BLaER1 (cell line): ENCODE data around the gene MPDU1.

Source experiments
- H3K27ac ChIP-seq: shearing (Covaris generic); formaldehyde crosslinking; 2 replicates; pipeline ENCODE4 v1.8.1; 2022
- H3K27me3 ChIP-seq: shearing (Covaris generic); formaldehyde crosslinking; 2 replicates; pipeline ENCODE4 v1.8.1; 2022
- H3K36me3 ChIP-seq: shearing (Covaris generic); formaldehyde crosslinking; 2 replicates; pipeline ENCODE4 v1.8.1; 2022
- H3K4me1 ChIP-seq: shearing (Covaris generic); formaldehyde crosslinking; 2 replicates; pipeline ENCODE4 v1.8.1; 2022
- H3K4me2 ChIP-seq: shearing (Covaris generic); formaldehyde crosslinking; 2 replicates; pipeline ENCODE4 v1.8.1; 2022
- H3K4me3 ChIP-seq: shearing (Covaris generic); formaldehyde crosslinking; 2 replicates; pipeline ENCODE4 v1.8.1; 2022
- H3K9ac ChIP-seq: shearing (Covaris generic); formaldehyde crosslinking; 2 replicates; pipeline ENCODE4 v1.8.1; 2022
- H3K9me3 ChIP-seq: shearing (Covaris generic); formaldehyde crosslinking; 2 replicates; pipeline ENCODE4 v1.8.1; 2022
- H4K20me1 ChIP-seq: shearing (Covaris generic); formaldehyde crosslinking; 2 replicates; pipeline ENCODE4 v1.8.1; 2022
- Cebpa-rat ChIP-seq: shearing (Covaris generic); IDR thresholded peaks from 2 replicates; pipeline ENCODE4 v1.8.1; 2022

Gene MPDU1

DNA sequence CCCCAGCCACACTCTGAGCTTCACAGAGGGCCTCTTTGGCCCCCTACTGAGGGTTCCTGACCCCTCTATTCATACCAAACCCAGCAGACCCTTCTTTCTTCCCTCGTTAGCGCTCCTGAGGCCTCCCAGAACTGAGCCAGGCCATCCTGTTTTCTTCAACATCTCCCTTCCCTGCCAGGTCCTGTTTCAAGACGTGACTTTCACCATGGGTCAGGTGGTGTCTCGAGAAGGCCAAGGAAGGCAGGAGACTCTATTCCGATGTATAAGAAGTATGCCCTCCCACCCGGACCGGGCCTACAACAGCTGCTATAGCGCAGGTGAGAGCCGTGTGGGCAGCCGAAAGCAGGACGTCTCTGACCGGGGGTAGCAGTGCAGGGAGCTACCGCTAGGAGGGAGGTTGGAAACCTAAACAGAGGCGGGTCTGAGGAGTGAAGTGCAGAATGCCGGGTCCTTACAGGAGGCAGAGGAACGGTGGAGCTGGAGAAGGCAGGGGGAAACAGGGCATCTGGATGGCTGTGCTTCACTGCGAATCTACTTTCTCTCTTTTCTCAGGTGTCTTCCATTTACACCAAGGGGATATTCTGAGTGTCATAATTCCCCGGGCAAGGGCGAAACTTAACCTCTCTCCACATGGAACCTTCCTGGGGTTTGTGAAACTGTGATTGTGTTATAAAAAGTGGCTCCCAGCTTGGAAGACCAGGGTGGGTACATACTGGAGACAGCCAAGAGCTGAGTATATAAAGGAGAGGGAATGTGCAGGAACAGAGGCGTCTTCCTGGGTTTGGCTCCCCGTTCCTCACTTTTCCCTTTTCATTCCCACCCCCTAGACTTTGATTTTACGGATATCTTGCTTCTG is 23.3 kb upstream of the MPDU1 start:
- TF ChIP-seq Cebpa-rat = no peak
- no peaks in the 10 kb centered on the region for H3K9me3 ChIP-seq
- H3K27ac ChIP-seq = peak overlapping the region; percentile 94
- H3K27me3 ChIP-seq = no peaks in the 10 kb centered on the region
- H3K9ac ChIP-seq = peak overlapping the region; percentile 96
- H3K36me3 ChIP-seq = peaks cover 24% of the 10 kb centered on the region
- peaks cover 26% of the 10 kb centered on the region for H4K20me1 ChIP-seq
- H3K4me1 ChIP-seq = peaks cover 62% of the 10 kb centered on the region
- H3K4me3 ChIP-seq = peak overlapping the region; percentile 94
- H3K4me2 ChIP-seq = peak overlapping the region; percentile 100

- no peak for TF ChIP-seq Cebpa-rat
Measured at GRCh38 chr17:7561028-7561575, 22.6 kb upstream of the MPDU1 start.

GRCh38 chr17:7561589-7562207 is 22.0 kb upstream of the MPDU1 start, which contains the start of gene SENP3:
TSS of gene SENP3 (plus strand) at chr17:7561919. CDS start at chr17:7563077, 1,158 bp downstream.
- TF ChIP-seq Cebpa-rat = no peak
- Histone ChIP-seq H3K4me2 (peak within 1 kb of the TSS; percentile 100), H3K27me3 (no peaks in the 10 kb centered on the region), H4K20me1 (peaks cover 27% of the 10 kb centered on the region), H3K27ac (peak within 1 kb of the TSS; percentile 94), H3K9ac (peak within 1 kb of the TSS; percentile 96), H3K9me3 (no peaks in the 10 kb centered on the region), H3K4me3 (peak within 1 kb of the TSS; percentile 94), H3K4me1 (peaks cover 62% of the 10 kb centered on the region), H3K36me3 (peaks cover 37% of the 10 kb centered on the region)

More at GRCh38 chr17:7561028-7561575, 22.6 kb upstream of the MPDU1 start:
- Histone ChIP-seq H3K9me3 (no peaks in the 10 kb centered on the region), H4K20me1 (peaks cover 27% of the 10 kb centered on the region), H3K9ac (peak overlapping the region; percentile 96), H3K4me1 (peaks cover 62% of the 10 kb centered on the region), H3K4me2 (peak overlapping the region; percentile 100), H3K27ac (peak overlapping the region; percentile 94), H3K27me3 (no peaks in the 10 kb centered on the region), H3K36me3 (peaks cover 31% of the 10 kb centered on the region), H3K4me3 (peak overlapping the region; percentile 94)

DNA sequence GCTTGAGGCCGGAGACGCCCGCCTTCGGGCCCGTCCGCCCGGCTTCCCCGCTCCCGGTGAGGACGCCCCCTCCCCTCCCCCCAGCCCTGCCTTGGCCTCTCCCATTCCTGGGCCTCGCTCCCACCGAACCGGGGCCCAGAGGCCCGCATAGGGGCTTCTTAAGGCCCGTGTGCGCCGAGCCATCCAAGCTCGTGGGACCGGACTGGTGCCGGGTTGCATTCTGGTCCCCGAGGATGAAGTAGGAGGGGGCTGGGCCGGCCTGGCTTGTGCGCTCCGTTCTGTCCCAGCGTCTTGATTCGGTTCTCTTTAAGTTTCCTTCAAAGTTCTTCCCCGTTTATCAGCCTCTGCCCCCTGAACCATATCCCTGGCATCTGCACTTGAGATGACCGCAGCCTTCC is 21.4 kb upstream of the MPDU1 start:
- peak overlapping the region; percentile 100 for H3K4me2 ChIP-seq
- H3K36me3 ChIP-seq = peaks cover 42% of the 10 kb centered on the region
- TF ChIP-seq Cebpa-rat = no peak
- H3K27ac ChIP-seq = peak overlapping the region; percentile 94
- H3K9me3 ChIP-seq = no peaks in the 10 kb centered on the region
- H3K9ac ChIP-seq = peak overlapping the region; percentile 96
- peak overlapping the region; percentile 94 for H3K4me3 ChIP-seq
- peaks cover 27% of the 10 kb centered on the region for H4K20me1 ChIP-seq
- H3K4me1 ChIP-seq = peaks cover 60% of the 10 kb centered on the region
- H3K27me3 ChIP-seq = no peaks in the 10 kb centered on the region

- Histone ChIP-seq H3K36me3 (peaks cover 50% of the 10 kb centered on the region), H3K4me2 (peak overlapping the region; percentile 100), H3K4me3 (peak overlapping the region; percentile 94), H3K27ac (peak overlapping the region; percentile 94; the same call in 1 of the 2 replicates), H3K9me3 (no peaks in the 10 kb centered on the region), H3K4me1 (peaks cover 49% of the 10 kb centered on the region), H3K27me3 (no peaks in the 10 kb centered on the region), H4K20me1 (peaks cover 27% of the 10 kb centered on the region), H3K9ac (peak overlapping the region; percentile 96)
- no peak for TF ChIP-seq Cebpa-rat
Measured at GRCh38 chr17:7563115-7563869, 20.4 kb upstream of the MPDU1 start.

DNA sequence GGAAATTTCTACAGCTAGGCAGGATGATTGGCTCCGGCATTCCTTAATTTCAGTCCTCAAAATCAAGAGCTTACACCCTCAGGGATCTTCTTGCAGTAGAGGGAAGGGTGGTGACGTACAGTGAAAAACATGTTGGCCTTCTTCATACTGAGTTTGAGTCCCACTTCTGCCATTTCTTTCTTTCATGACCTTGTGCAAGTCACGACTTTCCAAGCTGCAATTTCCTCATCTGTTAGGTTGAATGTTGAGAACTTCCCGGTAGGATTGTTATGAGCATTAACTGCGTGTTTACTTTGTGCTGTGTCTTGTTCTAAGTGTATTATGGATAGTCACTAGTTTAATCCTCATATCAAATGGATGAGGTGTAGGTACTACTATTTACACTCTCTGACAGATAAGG is 14.1 kb upstream of the MPDU1 start:
- H3K9ac ChIP-seq = no peak overlapping the region
- H3K4me1 ChIP-seq = peaks cover 14% of the 10 kb centered on the region
- H4K20me1 ChIP-seq = peaks cover 27% of the 10 kb centered on the region
- H3K36me3 ChIP-seq = peaks cover 75% of the 10 kb centered on the region
- TF ChIP-seq Cebpa-rat = no peak
- no peaks in the 10 kb centered on the region for H3K9me3 ChIP-seq
- no peak overlapping the region for H3K4me3 ChIP-seq
- no peak overlapping the region for H3K27ac ChIP-seq
- no peaks in the 10 kb centered on the region for H3K27me3 ChIP-seq
- no peak overlapping the region for H3K4me2 ChIP-seq

GRCh38 chr17:7570351-7570750 is 13.3 kb upstream of the MPDU1 start:
- Histone ChIP-seq H3K36me3 (peaks cover 75% of the 10 kb centered on the region), H3K27ac (no peak overlapping the region), H3K9me3 (no peaks in the 10 kb centered on the region), H3K4me3 (no peak overlapping the region), H3K4me1 (peaks cover 21% of the 10 kb centered on the region), H4K20me1 (peaks cover 27% of the 10 kb centered on the region), H3K4me2 (no peak overlapping the region), H3K27me3 (no peaks in the 10 kb centered on the region), H3K9ac (no peak overlapping the region; the same call in 1 of the 2 replicates)
- no peak for TF ChIP-seq Cebpa-rat

DNA sequence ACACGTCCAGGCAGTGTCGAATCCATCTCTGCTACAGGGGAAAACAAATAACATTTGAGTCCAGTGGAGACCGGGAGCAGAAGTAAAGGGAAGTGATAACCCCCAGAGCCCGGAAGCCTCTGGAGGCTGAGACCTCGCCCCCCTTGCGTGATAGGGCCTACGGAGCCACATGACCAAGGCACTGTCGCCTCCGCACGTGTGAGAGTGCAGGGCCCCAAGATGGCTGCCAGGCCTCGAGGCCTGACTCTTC is 11.4 kb upstream of the MPDU1 start:
- no peaks in the 10 kb centered on the region for H3K9me3 ChIP-seq
- peaks cover 75% of the 10 kb centered on the region for H3K36me3 ChIP-seq
- peak overlapping the region; percentile 77 for H3K9ac ChIP-seq
- H3K27me3 ChIP-seq = no peaks in the 10 kb centered on the region
- H3K4me2 ChIP-seq = peak overlapping the region; percentile 84
- peaks cover 45% of the 10 kb centered on the region for H4K20me1 ChIP-seq
- no peak for TF ChIP-seq Cebpa-rat
- peak overlapping the region; percentile 80 for H3K27ac ChIP-seq
- H3K4me1 ChIP-seq = peaks cover 40% of the 10 kb centered on the region
- H3K4me3 ChIP-seq = peak overlapping the region; percentile 100

GRCh38 chr17:7572588-7573323 is 10.9 kb upstream of the MPDU1 start:
- Histone ChIP-seq H3K36me3 (peaks cover 75% of the 10 kb centered on the region), H3K27me3 (no peaks in the 10 kb centered on the region), H3K4me1 (peaks cover 45% of the 10 kb centered on the region), H3K4me2 (peak overlapping the region; percentile 98), H4K20me1 (peaks cover 50% of the 10 kb centered on the region), H3K9me3 (no peaks in the 10 kb centered on the region), H3K4me3 (peak overlapping the region; percentile 100), H3K27ac (peak overlapping the region; percentile 100), H3K9ac (peak overlapping the region; percentile 100)
- no peak for TF ChIP-seq Cebpa-rat
